Upper lobe of left lung (tissue), 6 donors: ENCODE measurements around the gene TMEM51. TPM values are rescaled to one million over a fixed set of nuclear protein-coding genes. Genes with fewer than 3 reads are reported as not detected.

Source experiments
- ATAC-seq, 2 donors: fragments of 200-7000 bp; cut with Tn5 transposase; one replicate each; pipeline ENCODE4 v1.9.1; 2022; ENCODE audit warnings: mild to moderate bottlenecking in 2 of 2, moderate library complexity in 2 of 2; ENCODE audit not compliant: low FRiP score in 2 of 2
- DNase-seq, 2 donors: peaks; one replicate each; pipeline ENCODE4 v3.0.0-alpha.2; 2019 to 2020
- H3K27ac ChIP-seq, 4 donors: fragments of 200-600 bp; sonication (generic); one replicate each; pipeline ENCODE4 v1.5.1; 2016 to 2019
- H3K27me3 ChIP-seq, 4 donors: fragments of 200-600 bp; sonication (generic); one replicate each; pipeline ENCODE4 v1.5.1; 2017 to 2019
- H3K36me3 ChIP-seq, 4 donors: fragments of 200-600 bp; sonication (generic); one replicate each; pipeline ENCODE4 v1.5.1; 2016 to 2019
- H3K4me1 ChIP-seq, 4 donors: fragments of 200-600 bp; sonication (generic); one replicate each; pipeline ENCODE4 v1.5.1; 2018 to 2019
- H3K4me3 ChIP-seq, 4 donors: fragments of 200-600 bp; sonication (generic); one replicate each; pipeline ENCODE4 v1.5.1; 2017 to 2019; ENCODE audit warnings: mild to moderate bottlenecking in 2 of 4, moderate library complexity in 1 of 4
- H3K9me3 ChIP-seq, 4 donors: fragments of 200-600 bp; sonication (generic); one replicate each; pipeline ENCODE4 v1.5.1; 2018 to 2019
- EP300 ChIP-seq, 4 donors: sonication (generic); formaldehyde crosslinking; IDR thresholded peaks; one replicate each; pipeline ENCODE4 v1.5.1; 2017; ENCODE audit warnings: antibody characterized with exemption in 4 of 4, control low read depth in 2 of 4
- POLR2A ChIP-seq, 4 donors: fragments of 450-650 bp; IDR thresholded peaks; one replicate each; pipeline ENCODE4 v1.5.1; 2016 to 2017; ENCODE audit warnings: antibody characterized with exemption in 4 of 4, mild to moderate bottlenecking in 2 of 4
- POLR2AphosphoS5 ChIP-seq, 2 donors: sonication (generic); formaldehyde crosslinking; IDR thresholded peaks; one replicate each; pipeline ENCODE4 v1.5.1; 2017; ENCODE audit warnings: antibody characterized with exemption in 2 of 2
- WGBS, 2 donors: methylation state at CpG; one replicate each; pipeline ENCODE4 v1.1.5; 2017 to 2018; 5-methylcytosine and 5-hydroxymethylcytosine counted together
- total RNA-seq, 6 donors: library from RNA; depleted of rRNA in 4 of 6; stranded (reverse); fragments of >200 nt in 4 of 6; gene quantifications; one replicate each; pipeline versions ENCODE4 v1.1.0 to v1.2.1, GENCODE V29; 2016 to 2021
- TF ChIP-seq, protein P1 (sequence below), 6 experiments: fragments of 450-650 bp in 4 of 6; fragments of 200-600 bp in 2 of 6; sonication (generic) in 2 of 6; IDR thresholded peaks; one replicate each; pipeline ENCODE4 v1.5.1; 2016 to 2019; ENCODE audit warnings: antibody characterized with exemption in 6 of 6
- donor health status: DM: no; HTN: no; CAD: no; lungs with moderate emphysema.
- donor health status: DM: no; HTN: yes; CAD: no; lungs with severe emphysema.

The TMEM51 gene
- total RNA-seq, 6 donors from 2014 or later, result 6.3 to 22.4 (median 14.6) TPM

DNA sequence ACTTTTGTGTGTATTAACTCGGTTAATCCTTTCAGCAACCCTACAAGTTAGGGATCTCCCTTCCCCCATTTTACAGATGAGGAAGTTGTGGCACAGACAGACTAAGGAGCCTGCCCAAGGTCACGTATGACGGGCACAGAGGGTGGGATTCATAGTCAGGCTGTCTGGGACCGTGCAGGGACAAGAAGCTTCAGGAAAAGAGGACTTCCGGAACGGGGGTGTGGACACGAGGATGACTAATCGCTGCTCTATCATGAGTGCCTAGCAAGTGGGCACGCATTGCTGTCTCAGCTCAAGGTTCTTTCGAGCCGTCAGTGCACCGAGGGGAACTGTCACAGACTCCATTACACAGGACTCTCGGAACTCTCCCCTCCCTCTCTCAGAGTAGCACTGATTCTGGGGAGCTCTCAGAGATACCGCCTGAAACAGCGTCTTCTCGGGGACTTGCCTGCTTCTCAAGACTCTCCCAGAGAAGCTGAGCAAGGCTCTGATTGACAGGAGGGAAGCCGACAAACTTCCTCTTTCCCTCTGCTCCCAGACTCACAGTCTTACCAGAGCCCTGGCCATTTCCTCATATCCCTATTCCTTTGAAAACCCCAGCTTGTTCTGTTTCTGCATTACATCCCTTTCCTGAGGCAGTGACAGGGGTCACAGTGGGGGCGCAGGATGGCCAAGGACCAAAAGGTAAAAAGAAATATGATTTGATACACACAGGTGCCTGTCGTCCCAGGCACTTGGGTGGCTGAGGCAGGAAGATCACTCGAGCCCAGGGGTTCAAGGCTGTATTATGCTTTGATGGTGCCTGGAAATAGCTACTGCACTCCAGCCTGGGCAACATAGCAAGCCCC is 107.8 kb downstream of the TMEM51 start:
- DNase-seq, result peak in 1 of 2 donors; percentile 84
- TF ChIP-seq, protein P1, sequence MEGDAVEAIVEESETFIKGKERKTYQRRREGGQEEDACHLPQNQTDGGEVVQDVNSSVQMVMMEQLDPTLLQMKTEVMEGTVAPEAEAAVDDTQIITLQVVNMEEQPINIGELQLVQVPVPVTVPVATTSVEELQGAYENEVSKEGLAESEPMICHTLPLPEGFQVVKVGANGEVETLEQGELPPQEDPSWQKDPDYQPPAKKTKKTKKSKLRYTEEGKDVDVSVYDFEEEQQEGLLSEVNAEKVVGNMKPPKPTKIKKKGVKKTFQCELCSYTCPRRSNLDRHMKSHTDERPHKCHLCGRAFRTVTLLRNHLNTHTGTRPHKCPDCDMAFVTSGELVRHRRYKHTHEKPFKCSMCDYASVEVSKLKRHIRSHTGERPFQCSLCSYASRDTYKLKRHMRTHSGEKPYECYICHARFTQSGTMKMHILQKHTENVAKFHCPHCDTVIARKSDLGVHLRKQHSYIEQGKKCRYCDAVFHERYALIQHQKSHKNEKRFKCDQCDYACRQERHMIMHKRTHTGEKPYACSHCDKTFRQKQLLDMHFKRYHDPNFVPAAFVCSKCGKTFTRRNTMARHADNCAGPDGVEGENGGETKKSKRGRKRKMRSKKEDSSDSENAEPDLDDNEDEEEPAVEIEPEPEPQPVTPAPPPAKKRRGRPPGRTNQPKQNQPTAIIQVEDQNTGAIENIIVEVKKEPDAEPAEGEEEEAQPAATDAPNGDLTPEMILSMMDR (IDR thresholded peaks at IDR 0.05), result no peak
- TF ChIP-seq POLR2A (IDR thresholded peaks at IDR 0.05), result peak in 2 of 4 donors; percentile 6 to 62
- TF ChIP-seq POLR2AphosphoS5 (IDR thresholded peaks at IDR 0.05), result peak; percentile 67 to 80
- peak; percentile 66 to 94 (median 84) for TF ChIP-seq EP300 (IDR thresholded peaks at IDR 0.05)
- Histone ChIP-seq H3K4me3 (peak overlapping the region in 2 of 4 donors; percentile 13 to 16), H3K36me3 (no peaks in the 10 kb centered on the region), H3K4me1 (peaks cover 36 to 53% (median 41%) of the 10 kb centered on the region in 4 donors), H3K27ac (peak overlapping the region; percentile 80 to 85 (median 84)), H3K9me3 (no peaks in the 10 kb centered on the region), H3K27me3 (no peaks in the 10 kb centered on the region)
- ATAC-seq, result peak; percentile 87 to 89
- 23 to 30% methylated on average over 16 to 20 of the region's 20 CpGs for WGBS, 2 donors

DNA sequence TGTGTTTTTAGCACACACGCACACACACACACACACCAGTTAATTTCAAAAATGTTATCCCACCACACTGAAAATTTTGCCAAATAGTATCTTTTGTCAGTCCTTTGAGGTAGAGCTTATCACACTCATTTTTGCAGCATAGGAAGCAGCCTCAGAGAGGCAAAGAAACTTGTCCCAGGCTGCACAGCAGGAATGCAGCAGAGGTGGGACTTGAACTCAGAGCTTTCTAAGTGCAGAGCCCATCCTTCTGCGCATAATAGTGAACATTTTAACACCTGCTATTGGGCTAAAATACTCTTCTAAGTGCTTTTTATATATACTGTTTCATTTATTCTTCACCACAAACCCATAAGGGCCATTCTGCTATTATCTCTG is 108.4 kb downstream of the TMEM51 start:
- H3K9me3 ChIP-seq, result no peaks in the 10 kb centered on the region
- 82 to 98% methylated on average over 2 of the region's 2 CpGs for WGBS, 2 donors
- TF ChIP-seq POLR2AphosphoS5 (IDR thresholded peaks at IDR 0.05) (no peak), POLR2A (IDR thresholded peaks at IDR 0.05) (no peak), EP300 (IDR thresholded peaks at IDR 0.05) (no peak)
- TF ChIP-seq, protein P1 (IDR thresholded peaks at IDR 0.05), result no peak
- peak overlapping the region in 1 of 4 donors; percentile 16 for H3K4me3 ChIP-seq
- DNase-seq, result no peak
- H3K4me1 ChIP-seq, result peaks cover 36 to 53% (median 41%) of the 10 kb centered on the region in 4 donors
- no peaks in the 10 kb centered on the region for H3K36me3 ChIP-seq
- peak overlapping the region; percentile 80 to 85 (median 84) for H3K27ac ChIP-seq
- H3K27me3 ChIP-seq, result no peaks in the 10 kb centered on the region
- no peak for ATAC-seq

DNA sequence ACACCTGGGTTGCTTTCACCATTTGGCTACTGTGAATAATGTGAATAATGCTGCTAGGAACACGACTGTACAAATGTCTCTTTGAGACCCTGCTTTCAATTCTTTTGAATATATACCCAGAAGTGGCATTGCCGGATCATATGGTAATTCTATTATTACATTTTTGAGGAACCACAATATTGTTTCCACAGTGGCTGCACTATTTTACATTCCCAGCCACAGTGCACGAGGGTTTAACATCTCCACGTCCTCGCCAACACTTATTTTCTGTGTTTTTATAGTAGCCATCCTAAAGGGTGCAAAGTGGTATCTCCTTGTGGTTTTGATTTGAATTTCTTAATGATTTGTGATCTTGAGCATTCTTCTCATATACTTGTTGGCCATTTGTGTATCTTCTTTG is 109.2 kb downstream of the TMEM51 start:
- Histone ChIP-seq H3K4me3 (no peak overlapping the region), H3K36me3 (no peaks in the 10 kb centered on the region), H3K4me1 (peaks cover 36 to 52% (median 41%) of the 10 kb centered on the region in 4 donors), H3K27ac (peak overlapping the region; percentile 80 to 85 (median 84)), H3K27me3 (no peaks in the 10 kb centered on the region), H3K9me3 (no peaks in the 10 kb centered on the region)
- ATAC-seq (no peak), DNase-seq (no peak)
- TF ChIP-seq, protein P1 (IDR thresholded peaks at IDR 0.05), result no peak
- no peak for TF ChIP-seq POLR2AphosphoS5 (IDR thresholded peaks at IDR 0.05)
- TF ChIP-seq POLR2A (IDR thresholded peaks at IDR 0.05), result no peak
- no peak for TF ChIP-seq EP300 (IDR thresholded peaks at IDR 0.05)
- WGBS, 2 donors, result 78 to 89% methylated on average over 5 of the region's 5 CpGs

DNA sequence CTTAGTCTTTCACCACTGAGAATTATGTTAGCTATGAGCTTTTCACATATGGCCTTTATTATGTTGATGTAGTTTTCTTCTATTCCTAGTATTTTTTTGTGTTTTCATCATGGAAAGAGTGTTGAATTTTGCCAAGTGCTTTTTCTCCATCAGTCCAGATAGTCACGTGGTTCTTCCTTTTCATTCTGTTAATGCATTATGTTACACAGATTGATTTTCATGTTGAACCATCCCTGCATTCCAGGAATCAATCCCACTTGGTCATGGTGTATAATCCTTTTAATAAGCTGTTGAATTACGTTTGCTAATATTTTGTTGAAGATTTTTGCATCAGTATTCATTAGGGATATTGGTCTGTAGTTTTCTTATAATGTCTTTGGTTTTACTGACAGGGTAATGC is 111.2 kb downstream of the TMEM51 start:
- no peak overlapping the region for H3K27ac ChIP-seq
- TF ChIP-seq, protein P1 (IDR thresholded peaks at IDR 0.05), result no peak
- TF ChIP-seq POLR2A (IDR thresholded peaks at IDR 0.05), result no peak
- no peak for TF ChIP-seq POLR2AphosphoS5 (IDR thresholded peaks at IDR 0.05)
- no peak for TF ChIP-seq EP300 (IDR thresholded peaks at IDR 0.05)
- H3K36me3 ChIP-seq, result no peaks in the 10 kb centered on the region
- no peaks in the 10 kb centered on the region for H3K9me3 ChIP-seq
- no peak for ATAC-seq
- no peak overlapping the region for H3K4me3 ChIP-seq
- no peak for DNase-seq
- H3K27me3 ChIP-seq, result no peaks in the 10 kb centered on the region
- peaks cover 22 to 31% (median 28%) of the 10 kb centered on the region in 4 donors for H3K4me1 ChIP-seq
- whole genome bisulfite sequencing, 2 donors, result 88 to 90% methylated on average over 2 of the region's 2 CpGs

Other genes starting within 250 kb of the TMEM51 start
- 10 to 100 TPM in 4 of 6 donors, 1 to 10 TPM in 2; 2.0 to 45.8 (median 12.5) TPM for gene FHAD1, start 93.5 kb downstream of the TMEM51 start, total RNA-seq